Uterus (tissue), 4 donors: Measurements from ENCODE around the gene SLC27A2. TPM values are rescaled to one million over a fixed set of nuclear protein-coding genes. Genes with fewer than 3 reads are reported as not detected.

Source experiments
- DNase-seq, 2 donors: peaks; one replicate each; pipeline ENCODE4 v3.0.0-alpha.2; 2019 to 2020
- H3K27ac ChIP-seq, 2 donors: fragments of 200-600 bp; sonication (generic); 1 replicate in 1 of 2; 2 replicates in 1 of 2; pipeline ENCODE4 v1.5.1; 2016 to 2018
- H3K27me3 ChIP-seq, 2 donors: fragments of 200-600 bp; sonication (generic); one replicate each; pipeline ENCODE4 v1.5.1; 2018 to 2019; ENCODE audit warnings: control low read depth in 1 of 2
- H3K36me3 ChIP-seq, 2 donors: fragments of 200-600 bp; sonication (generic); one replicate each; pipeline ENCODE4 v1.5.1; 2019; ENCODE audit warnings: control low read depth in 1 of 2
- H3K4me1 ChIP-seq, 2 donors: fragments of 200-600 bp; sonication (generic); one replicate each; pipeline ENCODE4 v1.5.1; 2018 to 2019; ENCODE audit warnings: control low read depth in 1 of 2
- H3K4me3 ChIP-seq, 2 donors: fragments of 200-600 bp; sonication (generic); 1 replicate in 1 of 2; 2 replicates in 1 of 2; pipeline ENCODE4 v1.5.1; 2018 to 2019; ENCODE audit warnings: mild to moderate bottlenecking in 1 of 2
- H3K9me3 ChIP-seq, 2 donors: fragments of 200-600 bp; sonication (generic); one replicate each; pipeline ENCODE4 v1.5.1; 2019; ENCODE audit warnings: control low read depth in 1 of 2
- POLR2A ChIP-seq, 2 donors: fragments of 450-650 bp; IDR thresholded peaks; one replicate each; pipeline ENCODE4 v1.6.1; 2016; ENCODE audit warnings: antibody characterized with exemption in 2 of 2, mild to moderate bottlenecking in 1 of 2, moderate library complexity in 1 of 2
- intact Hi-C: fragments of 100-400 bp; cut with DNase I; formaldehyde crosslinking; loops from one replicate; pipeline ENCODE4 v1.15.1; 2023; ENCODE audit warnings: low total_unique reads
- total RNA-seq, 4 donors: library from RNA; depleted of rRNA in 3 of 4; stranded (reverse); fragments of >200 nt in 3 of 4; gene quantifications; one replicate each; pipeline versions ENCODE4 v1.1.0 to v1.2.4, GENCODE V29; 2014 to 2023
- TF ChIP-seq, protein P1 (sequence below), 4 experiments: fragments of 200-600 bp in 2 of 4; fragments of 450-650 bp in 2 of 4; sonication (generic) in 2 of 4; IDR thresholded peaks; one replicate each; pipeline ENCODE4 v1.5.1; 2016 to 2019; ENCODE audit warnings: antibody characterized with exemption in 4 of 4, mild to moderate bottlenecking in 2 of 4, moderate library complexity in 1 of 4
- donor health status: DM: yes; HTN: yes; CAD: no.

SLC27A2 gene
- total RNA-seq, 4 donors from 2014 or later: 0.27 to 1.7 TPM; not detected in 2

DNA sequence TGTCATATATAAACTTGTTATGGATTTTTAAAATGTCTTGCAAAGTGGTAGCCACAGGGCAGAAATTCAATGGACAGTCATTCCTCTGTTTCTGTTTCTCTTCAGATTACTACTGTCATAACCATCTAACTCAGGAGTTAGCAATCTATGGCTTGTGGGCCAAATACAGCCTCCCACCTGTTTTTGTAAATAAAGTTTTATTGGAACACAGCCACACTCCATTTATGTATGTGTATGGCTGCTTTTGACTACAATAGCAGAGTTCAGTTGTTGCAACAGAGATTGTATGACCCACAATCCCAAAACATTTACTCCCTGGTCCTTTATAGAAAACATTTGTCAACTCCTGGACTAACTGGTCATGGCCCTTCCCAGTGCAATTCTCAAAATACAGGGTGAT is 20.0 kb downstream of the SLC27A2 start:
- no peaks in the 10 kb centered on the region for H3K4me1 ChIP-seq
- no peak overlapping the region for H3K4me3 ChIP-seq
- no peak for DNase-seq
- intact Hi-C loops: no loop called here
- TF ChIP-seq, protein P1, sequence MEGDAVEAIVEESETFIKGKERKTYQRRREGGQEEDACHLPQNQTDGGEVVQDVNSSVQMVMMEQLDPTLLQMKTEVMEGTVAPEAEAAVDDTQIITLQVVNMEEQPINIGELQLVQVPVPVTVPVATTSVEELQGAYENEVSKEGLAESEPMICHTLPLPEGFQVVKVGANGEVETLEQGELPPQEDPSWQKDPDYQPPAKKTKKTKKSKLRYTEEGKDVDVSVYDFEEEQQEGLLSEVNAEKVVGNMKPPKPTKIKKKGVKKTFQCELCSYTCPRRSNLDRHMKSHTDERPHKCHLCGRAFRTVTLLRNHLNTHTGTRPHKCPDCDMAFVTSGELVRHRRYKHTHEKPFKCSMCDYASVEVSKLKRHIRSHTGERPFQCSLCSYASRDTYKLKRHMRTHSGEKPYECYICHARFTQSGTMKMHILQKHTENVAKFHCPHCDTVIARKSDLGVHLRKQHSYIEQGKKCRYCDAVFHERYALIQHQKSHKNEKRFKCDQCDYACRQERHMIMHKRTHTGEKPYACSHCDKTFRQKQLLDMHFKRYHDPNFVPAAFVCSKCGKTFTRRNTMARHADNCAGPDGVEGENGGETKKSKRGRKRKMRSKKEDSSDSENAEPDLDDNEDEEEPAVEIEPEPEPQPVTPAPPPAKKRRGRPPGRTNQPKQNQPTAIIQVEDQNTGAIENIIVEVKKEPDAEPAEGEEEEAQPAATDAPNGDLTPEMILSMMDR (IDR thresholded peaks at IDR 0.05): no peak
- no peak for TF ChIP-seq POLR2A (IDR thresholded peaks at IDR 0.05)
- no peaks in the 10 kb centered on the region for H3K36me3 ChIP-seq
- no peaks in the 10 kb centered on the region for H3K27me3 ChIP-seq
- H3K9me3 ChIP-seq: no peaks in the 10 kb centered on the region
- H3K27ac ChIP-seq: no peak overlapping the region

DNA sequence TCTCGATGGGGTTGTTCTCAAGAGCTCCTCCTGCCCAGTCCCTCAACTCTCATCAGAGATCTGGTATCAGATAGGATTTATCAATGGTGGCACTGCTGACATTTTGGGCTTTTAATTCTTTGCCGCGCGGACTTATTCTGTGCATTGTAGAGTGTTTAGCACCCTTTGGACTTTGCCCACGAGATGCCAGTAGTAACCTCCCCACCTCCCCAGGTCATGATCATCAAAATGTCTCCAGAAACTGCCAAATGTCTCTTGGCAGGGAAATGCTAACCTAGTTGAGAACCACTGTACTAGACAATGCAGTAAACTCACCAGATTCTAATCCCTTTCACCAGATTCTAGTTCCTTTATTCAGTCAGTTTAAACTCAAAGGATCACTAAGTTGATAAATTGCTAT is 24.0 kb downstream of the SLC27A2 start:
- Histone ChIP-seq H3K9me3 (no peaks in the 10 kb centered on the region), H3K27me3 (no peaks in the 10 kb centered on the region), H3K36me3 (no peaks in the 10 kb centered on the region), H3K4me1 (no peaks in the 10 kb centered on the region), H3K27ac (no peak overlapping the region), H3K4me3 (no peak overlapping the region)
- intact Hi-C loops: no loop called here
- no peak for DNase-seq
- TF ChIP-seq, protein P1 (IDR thresholded peaks at IDR 0.05): no peak
- no peak for TF ChIP-seq POLR2A (IDR thresholded peaks at IDR 0.05)

- Histone ChIP-seq H3K4me1 (no peaks in the 10 kb centered on the region), H3K4me3 (no peak overlapping the region), H3K27ac (no peak overlapping the region), H3K36me3 (no peaks in the 10 kb centered on the region), H3K27me3 (no peaks in the 10 kb centered on the region), H3K9me3 (no peaks in the 10 kb centered on the region)
- intact Hi-C loops: no loop called here
- DNase-seq: no peak
- TF ChIP-seq POLR2A (IDR thresholded peaks at IDR 0.05): no peak
- TF ChIP-seq, protein P1 (IDR thresholded peaks at IDR 0.05): no peak
Measured at GRCh38 chr15:50209809-50210208, 27.8 kb downstream of the SLC27A2 start.

GRCh38 chr15:50210462-50211157 is 28.6 kb downstream of the SLC27A2 start:
- TF ChIP-seq POLR2A (IDR thresholded peaks at IDR 0.05): no peak
- TF ChIP-seq, protein P1 (IDR thresholded peaks at IDR 0.05): no peak
- H3K27ac ChIP-seq: no peak overlapping the region
- H3K36me3 ChIP-seq: no peaks in the 10 kb centered on the region
- H3K9me3 ChIP-seq: no peaks in the 10 kb centered on the region
- no peaks in the 10 kb centered on the region for H3K4me1 ChIP-seq
- H3K27me3 ChIP-seq: no peaks in the 10 kb centered on the region
- no peak for DNase-seq
- intact Hi-C loops: no loop called here
- no peak overlapping the region for H3K4me3 ChIP-seq

GRCh38 chr15:50218291-50218690 is 36.3 kb downstream of the SLC27A2 start:
- H3K4me1 ChIP-seq: no peaks in the 10 kb centered on the region
- H3K27ac ChIP-seq: no peak overlapping the region
- no peak overlapping the region for H3K4me3 ChIP-seq
- no peaks in the 10 kb centered on the region for H3K36me3 ChIP-seq
- H3K9me3 ChIP-seq: no peaks in the 10 kb centered on the region
- intact Hi-C loops: no loop called here
- no peak for DNase-seq
- no peaks in the 10 kb centered on the region for H3K27me3 ChIP-seq
- TF ChIP-seq POLR2A (IDR thresholded peaks at IDR 0.05): no peak
- TF ChIP-seq, protein P1 (IDR thresholded peaks at IDR 0.05): no peak
